ENCODE measurements around the gene COQ10A.
"Not testable (repeated sequence)": the region's sequence is repeated elsewhere in the genome, so short reads cannot be mapped to it uniquely, and the experiment has no call there.

COQ10A gene

DNA sequence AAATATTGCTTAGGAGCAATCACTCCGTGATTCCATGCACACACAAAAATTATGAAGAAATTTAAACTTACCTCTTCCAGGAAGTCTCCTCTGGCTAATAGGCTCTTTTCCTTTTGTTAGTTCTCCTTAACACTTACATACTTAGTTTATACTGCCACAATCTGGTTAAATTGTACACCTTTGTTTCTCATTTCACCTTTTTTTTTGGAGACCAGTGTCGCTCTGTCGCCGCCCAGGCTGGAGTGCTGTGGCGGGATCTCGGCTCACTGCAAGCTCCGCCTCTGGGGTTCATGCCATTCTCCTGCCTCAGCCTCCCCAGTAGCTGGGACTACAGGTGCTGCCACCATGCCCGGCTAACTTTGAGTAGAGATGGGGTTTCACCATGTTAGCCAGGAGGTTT is 6.4 kb upstream of the COQ10A start:
- H3K4me3 ChIP-seq (ENCODE audit: control insufficient read depth, low read depth, low read length) = no peak overlapping the region
- no peak for DNase-seq (ENCODE audit: low read depth)
- TF ChIP-seq, protein P1, sequence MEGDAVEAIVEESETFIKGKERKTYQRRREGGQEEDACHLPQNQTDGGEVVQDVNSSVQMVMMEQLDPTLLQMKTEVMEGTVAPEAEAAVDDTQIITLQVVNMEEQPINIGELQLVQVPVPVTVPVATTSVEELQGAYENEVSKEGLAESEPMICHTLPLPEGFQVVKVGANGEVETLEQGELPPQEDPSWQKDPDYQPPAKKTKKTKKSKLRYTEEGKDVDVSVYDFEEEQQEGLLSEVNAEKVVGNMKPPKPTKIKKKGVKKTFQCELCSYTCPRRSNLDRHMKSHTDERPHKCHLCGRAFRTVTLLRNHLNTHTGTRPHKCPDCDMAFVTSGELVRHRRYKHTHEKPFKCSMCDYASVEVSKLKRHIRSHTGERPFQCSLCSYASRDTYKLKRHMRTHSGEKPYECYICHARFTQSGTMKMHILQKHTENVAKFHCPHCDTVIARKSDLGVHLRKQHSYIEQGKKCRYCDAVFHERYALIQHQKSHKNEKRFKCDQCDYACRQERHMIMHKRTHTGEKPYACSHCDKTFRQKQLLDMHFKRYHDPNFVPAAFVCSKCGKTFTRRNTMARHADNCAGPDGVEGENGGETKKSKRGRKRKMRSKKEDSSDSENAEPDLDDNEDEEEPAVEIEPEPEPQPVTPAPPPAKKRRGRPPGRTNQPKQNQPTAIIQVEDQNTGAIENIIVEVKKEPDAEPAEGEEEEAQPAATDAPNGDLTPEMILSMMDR (conservative IDR thresholded peaks at IDR 0.05; ENCODE audit: control insufficient read depth, insufficient read depth, low read depth, low read length) = no peak

DNA sequence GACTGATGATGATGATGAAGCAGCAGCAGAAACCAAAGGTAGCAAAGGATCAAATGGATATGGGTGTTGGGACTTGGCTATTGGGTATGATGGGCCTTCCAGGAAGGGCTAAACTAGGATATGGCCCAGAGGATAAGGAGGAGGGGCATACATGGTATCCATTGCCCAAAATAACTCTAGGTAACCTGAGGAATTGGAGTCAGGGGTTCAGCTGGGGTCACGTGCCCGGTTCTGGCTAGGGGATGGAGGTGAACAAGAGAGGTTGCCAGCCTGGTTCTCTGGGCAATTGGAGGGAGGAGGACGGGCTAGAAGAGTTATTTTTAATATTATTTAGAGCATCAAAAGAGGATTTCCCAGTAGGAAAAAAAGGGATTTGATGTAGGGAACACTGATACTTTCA is 5.8 kb upstream of the COQ10A start:
- no peak for DNase-seq (ENCODE audit: low read depth)
- no peak overlapping the region for H3K4me3 ChIP-seq (ENCODE audit: control insufficient read depth, low read depth, low read length)
- TF ChIP-seq, protein P1 (conservative IDR thresholded peaks at IDR 0.05; ENCODE audit: control insufficient read depth, insufficient read depth, low read depth, low read length) = no peak

DNA sequence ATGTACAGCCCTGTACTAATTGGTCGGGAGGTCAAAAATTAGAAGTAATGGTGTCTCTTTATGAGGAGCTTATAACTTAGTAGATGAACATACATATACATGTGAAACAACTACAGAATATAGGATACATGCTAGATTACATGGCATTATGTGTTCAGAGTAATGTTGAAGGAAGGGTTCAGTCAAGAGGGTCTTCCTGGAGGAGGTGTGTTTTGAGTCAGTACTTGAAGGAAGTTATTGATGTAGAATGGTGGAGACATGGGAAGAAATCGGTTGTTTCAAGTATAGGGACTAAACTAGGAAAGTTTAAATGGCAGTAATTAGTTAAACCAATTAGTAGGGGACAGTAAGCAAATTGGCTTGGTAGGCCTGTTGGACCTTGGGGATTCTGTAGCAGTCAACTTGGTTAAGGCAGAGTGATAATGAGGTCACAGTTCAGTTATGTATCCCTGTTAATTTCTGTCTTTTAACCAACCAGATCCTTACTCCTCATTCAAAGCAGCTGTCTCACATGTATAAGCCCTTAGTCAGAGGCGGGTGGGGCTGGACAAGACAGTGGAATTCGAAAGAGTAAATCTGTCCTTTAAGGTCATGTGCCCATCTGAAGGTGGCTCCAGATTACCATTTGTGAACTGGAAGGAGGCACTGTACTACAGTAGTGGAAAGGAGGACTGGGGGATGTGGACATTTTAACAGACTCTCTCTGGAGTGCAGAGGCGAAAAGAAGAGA is 5.1 kb upstream of the COQ10A start:
- peak; percentile 80 for DNase-seq (ENCODE audit: low read depth)
- no peak overlapping the region for H3K4me3 ChIP-seq (ENCODE audit: control insufficient read depth, low read depth, low read length)
- TF ChIP-seq, protein P1 (conservative IDR thresholded peaks at IDR 0.05; ENCODE audit: control insufficient read depth, insufficient read depth, low read depth, low read length) = no peak

DNA sequence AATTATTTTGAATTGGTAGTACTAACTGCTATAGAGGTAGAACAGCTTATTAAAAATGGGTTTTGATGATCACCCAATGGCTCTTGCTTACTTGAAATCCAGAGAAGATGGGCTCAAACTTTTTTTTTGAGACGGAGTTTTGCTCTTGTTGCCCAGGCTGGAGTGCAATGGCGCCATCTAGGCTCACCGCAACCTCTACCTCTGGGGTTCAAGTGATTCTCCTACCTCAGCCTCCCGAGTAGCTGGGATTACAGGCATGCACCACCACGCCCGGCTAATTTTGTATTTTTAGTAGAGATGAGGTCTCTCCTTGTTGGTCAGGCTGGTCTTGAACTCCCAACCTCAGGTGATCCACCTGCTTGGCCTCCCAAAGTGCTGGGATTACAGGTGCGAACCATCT is 3.8 kb upstream of the COQ10A start:
- not testable (repeated sequence) for DNase-seq (ENCODE audit: low read depth); H3K4me3 ChIP-seq (ENCODE audit: control insufficient read depth, low read depth, low read length)

DNA sequence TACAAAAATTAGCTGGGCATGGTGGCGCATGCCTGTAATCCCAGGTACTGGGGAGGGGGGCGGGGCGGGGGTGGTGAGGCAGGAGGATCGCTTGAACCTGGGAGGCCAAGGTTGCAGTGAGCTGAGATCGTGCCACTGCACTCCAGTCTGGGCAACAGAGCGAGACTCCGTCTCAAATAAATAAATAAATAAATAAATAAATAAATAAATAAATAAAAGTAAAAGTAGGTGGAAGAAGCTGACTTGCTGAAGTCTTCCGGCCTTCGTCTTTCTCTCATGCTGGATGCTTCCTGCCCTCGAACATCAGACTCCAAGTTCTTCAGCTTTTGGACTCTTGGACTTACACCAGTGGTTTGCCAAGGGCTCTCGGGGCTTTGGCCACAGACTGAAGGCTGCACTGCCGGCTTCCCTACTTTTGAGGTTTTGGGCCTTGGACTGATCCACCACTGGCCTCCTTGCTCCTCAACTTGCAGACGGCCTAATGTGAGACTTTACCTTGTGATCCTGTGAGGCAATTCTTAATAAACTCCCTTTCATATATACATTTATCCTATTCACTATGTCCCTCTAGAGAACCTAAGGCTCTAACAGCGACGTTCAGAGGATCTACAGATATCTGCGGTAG is 562 bp upstream of the COQ10A start:
- H3K4me3 ChIP-seq (ENCODE audit: control insufficient read depth, low read depth, low read length) = peak overlapping the region; percentile 76
- DNase-seq (ENCODE audit: low read depth) = not testable (repeated sequence)

DNA sequence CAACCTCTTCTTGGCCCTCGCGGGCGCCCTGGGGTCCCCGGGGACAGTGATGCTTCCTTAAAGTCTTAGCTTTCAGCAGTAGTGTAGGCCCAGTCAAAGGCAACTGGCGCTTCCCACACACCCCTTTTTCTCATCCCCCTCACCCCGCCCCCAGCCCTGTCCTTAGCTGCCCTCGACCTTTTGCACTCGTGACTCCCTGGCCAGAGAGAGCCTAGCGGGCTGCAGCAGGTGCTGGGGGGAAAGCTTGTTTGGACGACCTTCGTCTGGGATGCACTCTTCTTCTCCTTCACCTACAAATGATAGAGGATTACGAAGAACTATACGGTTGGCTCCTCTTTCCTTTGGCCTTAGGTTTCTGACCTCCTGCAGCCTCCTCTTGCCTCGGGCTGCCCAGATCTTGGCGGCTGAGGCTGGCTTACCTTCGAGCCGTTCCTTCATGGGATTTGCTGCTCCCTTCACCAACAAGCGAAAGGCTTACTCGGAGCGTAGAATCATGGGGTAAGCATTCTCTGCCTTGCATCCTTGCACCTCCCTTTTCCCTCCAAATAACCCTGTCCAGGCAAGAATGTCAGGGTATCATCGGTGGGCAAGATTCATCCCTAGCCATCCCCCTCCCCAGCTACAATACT is 815 bp downstream of the COQ10A start:
- peak; percentile 26 for DNase-seq (ENCODE audit: low read depth)
- peak overlapping the region; percentile 76 for H3K4me3 ChIP-seq (ENCODE audit: control insufficient read depth, low read depth, low read length)
- TF ChIP-seq, protein P1 (conservative IDR thresholded peaks at IDR 0.05; ENCODE audit: control insufficient read depth, insufficient read depth, low read depth, low read length) = no peak

DNA sequence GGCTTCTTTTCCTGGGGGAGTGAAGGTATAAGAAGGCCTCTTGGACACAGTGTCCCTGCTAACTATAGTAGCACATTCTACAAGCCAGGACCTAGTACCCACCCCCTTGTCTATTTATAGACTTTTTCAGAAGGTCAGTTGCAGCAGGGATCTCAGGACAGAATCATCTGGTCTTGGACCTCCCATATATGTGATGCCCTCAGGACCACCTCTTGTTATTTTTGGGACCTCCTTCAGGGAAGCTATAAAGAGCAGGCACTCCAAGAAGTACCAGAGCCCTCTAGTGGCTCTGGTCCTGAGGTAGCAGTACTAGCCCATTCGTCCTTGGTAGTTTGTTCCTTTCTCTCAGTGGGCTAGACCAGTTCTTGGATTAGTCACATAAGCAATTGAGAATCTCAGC is 4.3 kb downstream of the COQ10A start:
- peak; percentile 48 for DNase-seq (ENCODE audit: low read depth)

DNA sequence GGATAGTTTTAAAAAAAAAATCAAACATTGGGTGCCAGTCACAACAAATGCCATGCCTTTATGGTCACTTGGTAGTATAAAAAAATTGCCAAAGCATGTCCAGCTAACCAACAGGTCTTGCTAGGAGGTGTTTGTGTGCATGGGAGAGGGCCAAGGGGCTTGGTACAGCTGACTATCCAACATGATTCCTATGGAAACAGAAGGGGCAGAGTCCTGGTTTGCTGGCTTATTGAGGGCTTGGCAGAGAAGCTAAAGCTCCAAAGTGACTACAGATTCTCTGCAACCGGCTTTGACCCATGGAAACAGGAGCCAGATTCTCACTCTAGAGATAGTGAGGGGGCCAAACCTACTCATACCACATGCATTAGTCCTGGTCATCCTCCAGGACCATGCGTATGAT is 5.7 kb downstream of the COQ10A start:
- DNase-seq (ENCODE audit: low read depth); H3K4me3 ChIP-seq (ENCODE audit: control insufficient read depth, low read depth, low read length): not testable (repeated sequence)

More for the DNA sequence above, 4.3 kb downstream of the COQ10A start:
- no peak overlapping the region for H3K4me3 ChIP-seq (ENCODE audit: control insufficient read depth, low read depth, low read length)
- TF ChIP-seq, protein P1 (conservative IDR thresholded peaks at IDR 0.05; ENCODE audit: control insufficient read depth, insufficient read depth, low read depth, low read length) = peak; percentile 50
